Measurements from ENCODE around the gene SDK2.

Gene SDK2

DNA sequence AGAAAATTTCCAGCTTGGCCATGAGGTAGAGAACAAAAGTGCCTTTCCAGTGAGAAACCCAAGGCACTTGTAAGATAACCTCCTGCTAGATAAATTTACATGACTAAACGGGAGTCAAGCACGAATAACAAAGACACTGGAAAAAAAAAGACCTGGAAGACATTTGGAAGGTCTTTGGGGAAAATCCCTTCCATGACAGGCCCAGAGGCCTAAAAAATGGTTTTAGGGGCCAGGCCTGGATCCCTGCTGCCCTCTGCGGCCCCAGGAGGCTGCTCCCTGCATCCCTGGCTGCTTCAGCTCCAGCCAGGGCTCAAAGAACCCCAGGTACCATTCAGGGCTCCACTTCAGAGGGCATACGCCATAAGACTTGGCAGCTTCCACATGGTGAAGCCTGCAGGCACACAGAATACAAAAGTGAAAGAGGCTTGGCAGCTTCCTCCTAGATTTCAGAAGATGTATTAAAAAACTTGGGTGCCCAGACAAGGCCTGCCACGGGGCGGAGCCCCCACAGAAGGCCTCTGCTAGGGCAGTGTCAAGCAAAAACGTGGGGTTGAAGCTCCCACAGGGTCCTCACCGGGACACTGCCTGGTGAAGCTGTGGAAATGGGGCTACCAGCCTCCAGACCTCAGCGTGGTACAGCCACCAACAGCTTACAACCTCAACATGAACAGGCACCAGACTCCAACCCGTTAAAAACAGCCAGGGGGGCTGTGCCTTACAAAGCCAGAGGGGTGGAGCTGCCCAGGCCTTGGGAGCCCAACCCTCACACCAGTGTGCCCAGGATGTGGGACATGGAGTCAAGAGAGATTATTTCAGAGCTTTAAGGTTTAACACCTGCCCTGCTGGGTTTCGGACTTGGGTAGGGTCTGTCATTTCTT is 77.1 kb downstream of the SDK2 start:
- H3K4me1 Mint-ChIP-seq, result peaks cover 21 to 40% of the 10 kb centered on the region in 2 donors
- DNase-seq (peak; percentile 64), ATAC-seq (replicated peaks) (peak; percentile 92 to 94)
- H3K27ac Mint-ChIP-seq, result peak overlapping the region; percentile 97
- H3K36me3 Mint-ChIP-seq, result no peaks in the 10 kb centered on the region
- peak overlapping the region; percentile 64 to 77 for H3K4me3 Mint-ChIP-seq
- no peaks in the 10 kb centered on the region for H3K9me3 Mint-ChIP-seq
- no peaks in the 10 kb centered on the region for H3K27me3 Mint-ChIP-seq

DNA sequence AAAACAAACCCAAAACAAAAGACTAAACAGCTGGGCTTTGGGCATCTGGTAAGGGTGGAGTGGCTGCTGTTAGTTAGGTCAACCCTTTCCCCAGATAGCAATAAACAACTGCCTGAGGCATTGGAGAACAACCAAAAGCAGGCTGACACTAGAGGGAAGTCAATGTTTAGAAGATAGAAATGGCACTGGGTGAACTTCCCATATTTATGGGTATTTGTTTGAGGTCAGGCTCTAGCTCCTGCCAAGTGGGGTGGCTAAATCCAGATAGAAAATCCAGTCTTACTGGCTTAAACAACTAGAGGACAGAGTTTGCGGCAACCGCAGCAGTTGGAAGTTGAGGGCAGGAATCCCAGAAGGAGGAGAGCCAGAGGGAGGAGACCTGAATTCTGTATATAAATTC is 79.4 kb downstream of the SDK2 start:
- no peaks in the 10 kb centered on the region for H3K36me3 Mint-ChIP-seq
- H3K9me3 Mint-ChIP-seq, result no peaks in the 10 kb centered on the region

DNA sequence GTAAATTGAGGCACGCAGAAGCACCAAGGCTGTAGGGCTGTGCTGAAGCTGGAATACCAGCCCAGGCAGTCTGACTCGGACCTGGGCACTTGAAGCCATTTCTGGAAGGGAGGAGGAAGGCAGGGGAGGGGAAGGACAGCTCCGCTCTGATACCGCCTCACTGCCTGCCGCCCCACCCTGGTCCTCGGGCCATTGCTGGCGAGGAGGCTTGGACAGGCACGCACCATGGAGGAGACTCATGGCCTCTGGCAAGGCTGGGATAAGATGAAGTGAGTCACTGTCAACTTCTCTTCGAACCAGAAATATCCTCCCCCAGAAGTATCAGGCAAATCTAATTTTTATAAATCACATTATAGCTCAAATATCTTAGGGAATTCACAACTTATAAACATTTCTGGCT is 81.3 kb downstream of the SDK2 start:
- Mint-ChIP-seq H3K36me3 (no peaks in the 10 kb centered on the region), H3K4me3 (no peak overlapping the region), H3K27me3 (no peaks in the 10 kb centered on the region), H3K4me1 (peaks cover 26 to 49% of the 10 kb centered on the region in 2 donors), H3K27ac (no peak overlapping the region), H3K9me3 (no peaks in the 10 kb centered on the region)
- ATAC-seq (replicated peaks), result no peak
- DNase-seq, result no peak

More for the DNA sequence above, 79.4 kb downstream of the SDK2 start:
- Mint-ChIP-seq H3K4me1 (peaks cover 25 to 42% of the 10 kb centered on the region in 2 donors), H3K27me3 (no peaks in the 10 kb centered on the region), H3K27ac (peak overlapping the region; percentile 25), H3K4me3 (no peak overlapping the region)
- no peak for DNase-seq
- ATAC-seq (replicated peaks), result no peak

DNA sequence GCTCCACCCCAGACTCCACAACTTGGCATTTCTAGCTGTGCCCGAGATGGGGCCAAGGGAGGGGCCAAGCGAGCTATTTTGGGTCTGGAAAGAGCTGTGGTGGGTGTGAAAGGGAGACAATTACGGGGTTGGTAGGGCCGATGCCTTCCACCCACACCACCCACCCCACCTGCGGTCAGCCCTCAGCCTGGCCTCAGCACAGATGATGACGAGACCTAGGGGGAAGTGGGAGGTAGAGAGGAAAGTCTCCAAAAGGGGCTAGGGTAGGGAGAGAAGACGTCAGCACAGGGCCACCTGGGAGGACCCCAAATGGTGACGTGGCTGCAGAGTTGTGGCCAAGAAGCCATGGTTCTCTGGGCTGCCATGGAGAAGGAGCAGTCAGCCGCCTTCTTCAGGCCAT is 83.1 kb downstream of the SDK2 start:
- Mint-ChIP-seq H3K36me3 (no peaks in the 10 kb centered on the region), H3K27me3 (no peaks in the 10 kb centered on the region), H3K27ac (no peak overlapping the region), H3K4me3 (no peak overlapping the region), H3K4me1 (peaks cover 23 to 44% of the 10 kb centered on the region in 2 donors), H3K9me3 (no peaks in the 10 kb centered on the region)
- ATAC-seq (replicated peaks) (peak; percentile 31 to 45), DNase-seq (no peak)

DNA sequence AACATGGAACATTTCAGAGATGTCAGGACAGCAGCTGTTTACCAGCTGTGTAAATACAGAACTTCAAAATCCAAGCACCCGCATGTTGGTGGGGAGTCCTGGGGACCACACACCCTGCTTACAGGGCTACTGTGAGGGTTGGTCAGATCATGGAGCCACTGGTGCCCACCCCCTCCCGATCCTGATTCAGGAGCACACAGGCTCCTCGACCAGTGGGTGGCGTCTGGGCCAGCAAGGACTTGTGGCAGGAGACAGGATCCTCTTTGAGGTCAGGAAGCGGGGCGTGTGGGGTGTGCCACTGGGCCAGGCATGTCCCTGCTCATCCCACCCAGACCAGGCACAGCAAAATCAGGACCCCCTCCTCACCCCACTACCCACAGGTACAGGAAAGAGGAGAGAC is 83.6 kb downstream of the SDK2 start:
- Mint-ChIP-seq H3K4me3 (no peak overlapping the region), H3K27ac (no peak overlapping the region), H3K36me3 (peaks cover 0 to 1% of the 10 kb centered on the region in 2 donors), H3K9me3 (no peaks in the 10 kb centered on the region), H3K27me3 (no peaks in the 10 kb centered on the region), H3K4me1 (peaks cover 23 to 46% of the 10 kb centered on the region in 2 donors)
- ATAC-seq (replicated peaks) (no peak), DNase-seq (no peak)

DNA sequence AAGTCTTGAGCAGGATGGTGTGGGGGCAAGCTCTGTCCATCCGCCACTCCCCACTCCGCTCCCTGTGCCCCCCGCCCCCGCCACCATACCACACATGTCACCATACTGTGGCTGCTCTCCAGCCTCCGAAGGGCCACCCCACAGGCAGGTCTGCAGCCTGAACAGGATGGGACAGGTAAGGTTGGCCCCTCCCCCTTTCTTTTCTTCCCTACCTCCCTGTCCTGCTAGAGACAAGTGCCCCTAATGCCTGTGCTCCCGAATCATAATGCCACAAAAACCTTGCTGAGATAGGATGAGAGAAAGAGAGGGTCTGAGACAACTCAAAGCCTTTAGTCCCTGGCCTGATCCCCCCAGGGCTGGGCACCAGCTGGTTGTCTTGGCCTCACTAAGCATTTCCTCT is 84.7 kb downstream of the SDK2 start:
- Mint-ChIP-seq H3K27ac (no peak overlapping the region), H3K4me1 (peaks cover 20 to 42% of the 10 kb centered on the region in 2 donors), H3K9me3 (no peaks in the 10 kb centered on the region), H3K36me3 (peaks cover 0 to 1% of the 10 kb centered on the region in 2 donors), H3K27me3 (no peaks in the 10 kb centered on the region), H3K4me3 (no peak overlapping the region)
- DNase-seq (no peak), ATAC-seq (replicated peaks) (no peak)

DNA sequence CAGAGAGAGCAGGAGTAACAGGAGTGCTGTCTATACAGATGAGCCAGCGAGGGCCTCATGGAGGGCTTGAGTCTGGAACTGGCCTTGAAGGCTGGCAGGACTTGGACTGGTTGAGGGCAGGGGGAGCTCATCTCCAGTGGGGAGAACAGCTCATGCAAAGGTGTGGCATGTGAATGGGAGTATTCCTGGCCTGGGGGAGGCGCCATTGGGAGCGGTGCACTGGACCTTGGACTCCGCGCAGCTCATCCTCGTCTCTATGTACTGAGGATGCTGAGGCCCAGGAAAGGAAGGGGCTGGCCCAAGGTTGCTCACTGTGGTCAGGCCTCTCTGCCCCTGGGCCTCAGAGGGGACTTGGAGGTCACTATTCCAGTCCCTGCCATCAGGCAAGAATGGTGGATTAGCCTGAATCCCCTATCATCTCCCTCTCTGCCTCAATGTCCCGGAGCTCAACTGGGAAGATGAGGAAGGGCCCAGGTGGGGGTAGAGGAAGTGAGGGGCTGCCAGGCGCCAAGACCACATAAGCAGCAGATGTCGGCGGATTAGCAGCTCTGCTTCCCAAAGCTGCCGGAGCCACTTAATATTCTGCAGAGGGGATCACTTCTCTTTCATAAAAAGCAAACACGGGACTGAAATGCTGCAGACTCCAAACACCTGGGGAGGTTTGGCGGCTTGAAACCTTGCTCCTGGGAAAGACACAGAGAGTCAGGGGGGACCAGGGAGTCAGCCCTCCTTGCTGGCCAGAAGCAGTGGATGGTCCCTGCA is 88.9 kb downstream of the SDK2 start:
- Mint-ChIP-seq H3K27me3 (no peaks in the 10 kb centered on the region), H3K9me3 (peaks cover 0 to 2% of the 10 kb centered on the region in 2 donors), H3K4me1 (peaks cover 27 to 51% of the 10 kb centered on the region in 2 donors), H3K4me3 (no peak overlapping the region), H3K27ac (no peak overlapping the region), H3K36me3 (peaks cover 0 to 1% of the 10 kb centered on the region in 2 donors)
- DNase-seq, result no peak
- ATAC-seq (replicated peaks), result no peak

DNA sequence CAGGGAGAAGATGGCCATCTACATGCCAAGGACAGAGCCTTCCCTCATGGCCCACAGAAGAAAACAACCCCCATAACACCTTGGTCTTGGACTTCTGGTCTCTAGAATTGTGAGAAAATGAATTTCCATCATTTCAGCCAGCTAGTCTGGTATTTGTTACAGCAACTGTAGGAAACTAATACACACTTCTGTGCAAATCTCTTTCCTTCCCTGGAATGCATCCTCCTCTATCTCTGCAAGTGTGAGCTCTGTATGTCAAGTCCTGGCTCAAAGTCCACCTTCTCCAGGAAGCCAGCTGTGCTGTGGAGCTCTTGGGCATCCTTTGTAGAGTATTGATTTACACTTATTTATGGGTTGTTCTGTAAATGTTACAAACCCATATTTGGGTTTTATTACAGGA is 89.7 kb downstream of the SDK2 start:
- DNase-seq (no peak), ATAC-seq (replicated peaks) (no peak)
- Mint-ChIP-seq H3K27me3 (no peaks in the 10 kb centered on the region), H3K4me1 (peaks cover 32 to 49% of the 10 kb centered on the region in 2 donors), H3K9me3 (peaks cover 0 to 2% of the 10 kb centered on the region in 2 donors), H3K27ac (no peak overlapping the region), H3K4me3 (no peak overlapping the region), H3K36me3 (peaks cover 0 to 1% of the 10 kb centered on the region in 2 donors)

DNA sequence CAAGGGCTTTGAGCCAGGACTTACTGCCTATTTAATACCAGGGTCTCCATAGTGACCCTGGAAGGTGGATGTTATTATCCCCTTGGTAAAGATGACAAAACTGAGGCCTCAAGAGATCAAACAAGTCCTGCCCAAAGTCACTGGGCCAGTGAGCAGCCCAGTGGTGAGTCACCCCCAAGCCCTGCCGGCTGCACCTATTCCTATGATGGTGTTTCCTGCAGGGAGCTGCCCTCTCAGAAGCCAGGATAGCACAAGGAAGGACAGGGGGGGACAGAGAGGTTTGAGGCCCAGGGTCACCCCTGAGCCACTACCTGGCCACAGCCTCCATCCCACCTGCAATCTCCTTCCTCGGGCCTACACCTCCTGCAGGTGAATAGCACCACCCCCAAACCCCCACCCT is 90.9 kb downstream of the SDK2 start:
- DNase-seq (no peak), ATAC-seq (replicated peaks) (no peak)
- H3K27ac Mint-ChIP-seq, result no peak overlapping the region
- no peaks in the 10 kb centered on the region for H3K27me3 Mint-ChIP-seq
- H3K36me3 Mint-ChIP-seq, result peaks cover 0 to 1% of the 10 kb centered on the region in 2 donors
- peaks cover 39 to 51% of the 10 kb centered on the region in 2 donors for H3K4me1 Mint-ChIP-seq
- no peak overlapping the region for H3K4me3 Mint-ChIP-seq
- peaks cover 0 to 2% of the 10 kb centered on the region in 2 donors for H3K9me3 Mint-ChIP-seq

DNA sequence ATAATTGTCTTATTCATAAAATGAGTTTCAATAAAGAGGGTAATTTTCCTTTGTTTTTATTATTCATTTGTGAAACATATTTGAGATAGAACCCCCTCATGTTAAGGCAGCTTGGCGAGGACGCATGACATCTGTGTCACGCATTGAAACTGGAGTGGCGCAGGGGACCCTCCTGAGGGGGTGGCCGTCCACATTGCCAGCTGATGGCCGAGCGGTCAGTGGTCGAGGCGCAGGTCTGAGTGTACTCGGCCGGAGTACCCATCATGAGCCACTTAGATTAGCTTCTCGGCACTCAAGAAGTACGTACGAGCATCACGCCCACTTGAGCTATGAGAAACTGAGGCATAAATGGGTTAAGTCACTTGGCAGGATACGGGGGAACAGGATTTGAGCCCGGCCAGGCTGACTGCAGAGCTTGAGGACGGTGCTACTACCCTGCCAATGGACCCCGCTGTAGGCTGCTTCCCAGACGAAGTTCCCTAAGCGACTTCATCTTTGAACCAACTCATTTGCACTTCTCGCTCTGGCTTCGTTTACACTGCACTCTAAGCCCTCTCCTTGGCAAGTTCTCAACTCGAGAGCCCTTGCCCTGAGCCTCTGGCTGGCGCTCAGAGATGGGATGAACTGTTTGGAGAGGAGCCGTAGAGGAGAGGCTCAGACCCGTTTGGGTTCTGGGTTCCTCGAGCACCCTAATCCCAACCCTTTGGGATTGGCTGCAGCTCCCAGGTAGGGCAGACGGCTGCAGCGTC is 91.8 kb downstream of the SDK2 start:
- DNase-seq (no peak), ATAC-seq (replicated peaks) (no peak)
- H3K27me3 Mint-ChIP-seq, result no peaks in the 10 kb centered on the region
- peaks cover 37 to 52% of the 10 kb centered on the region in 2 donors for H3K4me1 Mint-ChIP-seq
- peaks cover 0 to 2% of the 10 kb centered on the region in 2 donors for H3K9me3 Mint-ChIP-seq
- H3K36me3 Mint-ChIP-seq, result peaks cover 0 to 1% of the 10 kb centered on the region in 2 donors
- H3K27ac Mint-ChIP-seq, result no peak overlapping the region
- H3K4me3 Mint-ChIP-seq, result peak overlapping the region; percentile 90 to 96

DNA sequence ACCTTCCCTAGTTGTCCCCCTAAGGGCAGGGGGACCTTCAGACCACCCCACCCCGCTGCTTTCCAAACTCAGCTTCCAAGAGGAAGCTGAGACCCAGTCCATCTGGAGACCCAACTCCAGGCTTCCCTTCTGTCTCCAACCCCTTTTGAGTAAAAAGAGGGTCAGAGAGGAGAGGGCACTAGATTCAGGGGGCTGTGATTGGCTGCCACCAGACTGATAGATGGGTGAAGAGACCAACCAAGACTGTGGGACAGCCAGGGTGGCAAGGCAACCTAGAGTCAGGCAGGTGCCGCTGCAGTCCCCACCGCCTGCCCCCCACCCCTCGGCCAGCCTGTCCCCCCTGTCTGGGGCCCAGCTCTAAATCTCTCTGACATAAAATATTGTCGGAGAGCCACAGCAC is 92.5 kb downstream of the SDK2 start:
- Mint-ChIP-seq H3K4me3 (peak overlapping the region; percentile 90 to 96), H3K27me3 (no peaks in the 10 kb centered on the region), H3K4me1 (peaks cover 43 to 57% of the 10 kb centered on the region in 2 donors), H3K9me3 (peaks cover 0 to 2% of the 10 kb centered on the region in 2 donors), H3K36me3 (peaks cover 0 to 1% of the 10 kb centered on the region in 2 donors), H3K27ac (peak overlapping the region; percentile 98)
- DNase-seq (peak; percentile 80), ATAC-seq (replicated peaks) (peak; percentile 94 to 95)

DNA sequence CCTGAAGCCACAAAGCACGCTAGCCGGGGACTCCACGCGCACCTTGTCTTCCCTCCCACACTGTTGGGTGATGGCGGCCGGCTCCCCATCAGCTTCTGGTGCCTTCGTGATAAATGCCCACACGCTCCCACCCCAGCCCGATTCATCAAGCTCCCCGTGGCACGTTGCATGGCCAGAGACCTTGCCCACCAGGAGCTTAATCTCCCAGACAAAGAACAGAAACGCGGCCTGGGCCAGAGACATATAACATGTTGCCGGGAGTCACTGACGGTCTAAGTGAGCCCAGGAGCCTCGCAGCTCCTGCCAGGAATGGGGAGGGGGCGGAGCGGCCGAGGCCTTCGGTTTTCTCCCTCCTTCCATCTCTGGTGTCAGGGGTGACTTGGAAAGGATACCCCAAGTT is 93.1 kb downstream of the SDK2 start:
- H3K27me3 Mint-ChIP-seq, result no peaks in the 10 kb centered on the region
- DNase-seq, result no peak
- peaks cover 0 to 2% of the 10 kb centered on the region in 2 donors for H3K9me3 Mint-ChIP-seq
- peaks cover 43 to 63% of the 10 kb centered on the region in 2 donors for H3K4me1 Mint-ChIP-seq
- peaks cover 0 to 1% of the 10 kb centered on the region in 2 donors for H3K36me3 Mint-ChIP-seq
- H3K27ac Mint-ChIP-seq, result no peak overlapping the region
- no peak for ATAC-seq (replicated peaks)
- H3K4me3 Mint-ChIP-seq, result no peak overlapping the region

DNA sequence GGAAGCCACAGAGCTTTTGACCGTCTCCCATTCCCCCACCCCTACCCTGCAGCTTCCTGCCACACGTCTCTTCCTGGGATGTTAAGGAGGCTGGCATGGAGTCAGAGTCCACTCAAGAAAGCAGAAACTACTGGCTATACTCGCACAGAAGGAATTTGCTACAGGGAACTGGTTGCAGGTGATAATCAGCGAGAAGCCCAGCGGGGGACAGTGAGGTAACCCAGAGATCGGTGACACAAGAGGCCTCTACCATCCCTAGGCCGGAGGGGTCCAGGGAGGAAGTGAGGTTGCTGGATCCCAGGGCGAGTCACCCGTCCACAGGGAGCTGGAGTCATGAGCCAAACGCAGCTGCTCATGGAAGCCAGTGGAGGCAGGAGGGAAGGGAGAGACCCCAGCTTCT is 93.7 kb downstream of the SDK2 start:
- Mint-ChIP-seq H3K27ac (no peak overlapping the region), H3K27me3 (no peaks in the 10 kb centered on the region), H3K9me3 (peaks cover 0 to 2% of the 10 kb centered on the region in 2 donors), H3K4me3 (no peak overlapping the region), H3K36me3 (no peaks in the 10 kb centered on the region), H3K4me1 (peaks cover 41 to 66% of the 10 kb centered on the region in 2 donors)
- ATAC-seq (replicated peaks), result no peak
- no peak for DNase-seq

DNA sequence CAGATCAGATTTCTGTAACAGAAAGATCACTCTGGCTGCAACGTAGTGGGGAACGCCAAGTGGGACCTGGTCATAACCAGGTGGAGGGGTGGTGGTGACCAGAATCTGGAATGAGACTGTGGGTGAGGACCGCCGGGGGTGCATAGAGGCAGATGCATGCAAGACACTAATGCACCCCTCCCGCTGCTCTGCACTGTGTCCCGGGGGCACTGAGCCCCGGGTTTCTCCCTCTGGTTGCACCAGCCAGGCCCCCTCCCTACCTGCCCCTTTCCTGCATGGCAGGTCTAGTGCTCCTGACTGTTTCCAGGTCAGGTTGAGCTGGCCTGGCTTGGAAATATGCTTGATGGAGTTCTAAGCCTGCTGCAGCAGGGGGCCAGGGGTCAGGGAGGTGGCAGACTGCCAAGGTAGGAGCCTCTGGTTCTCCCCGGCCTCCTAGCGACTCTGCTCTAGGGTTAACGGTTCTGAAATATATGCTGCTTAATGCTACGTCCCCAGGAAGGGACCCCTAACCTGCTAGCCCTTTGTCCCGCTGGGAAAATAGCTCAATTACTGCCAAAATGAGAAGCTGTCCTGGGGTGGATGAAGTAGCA is 94.3 kb downstream of the SDK2 start:
- Mint-ChIP-seq H3K27me3 (no peaks in the 10 kb centered on the region), H3K4me3 (no peak overlapping the region), H3K4me1 (peaks cover 39 to 69% of the 10 kb centered on the region in 2 donors), H3K36me3 (no peaks in the 10 kb centered on the region), H3K9me3 (peaks cover 0 to 2% of the 10 kb centered on the region in 2 donors), H3K27ac (no peak overlapping the region)
- ATAC-seq (replicated peaks), result no peak
- no peak for DNase-seq

All from stimulated activated naive B cell treated with anti-CD40 and anti-IgM and Interleukin-4, amounts not matched to agents 10 μg/mL and 1 μg/mL and 100 μg/mL, for 72 hours (primary cell).